Ovary (tissue), 3 donors: Measurements from ENCODE around the gene PI4KA.

ENCODE experiments used
- CTCF ChIP-seq, 3 donors: fragments of 450-650 bp in 2 of 3; fragments of 200-600 bp in 1 of 3; IDR thresholded peaks; one replicate each; pipeline versions ENCODE4 v1.5.1 to v1.8.0; 2016 to 2022; ENCODE audit warnings: antibody characterized with exemption in 3 of 3, mild to moderate bottlenecking in 1 of 3
- EP300 ChIP-seq: sonication (generic); formaldehyde crosslinking; IDR thresholded peaks from one replicate; pipeline ENCODE4 v1.6.1; 2017; ENCODE audit warnings: antibody characterized with exemption
- POLR2A ChIP-seq: fragments of 450-650 bp; IDR thresholded peaks from one replicate; pipeline ENCODE4 v1.6.1; 2017; ENCODE audit warnings: antibody characterized with exemption, mild to moderate bottlenecking, moderate library complexity
- donor health status: DM: no; HTN: no; CAD: no.

DNA sequence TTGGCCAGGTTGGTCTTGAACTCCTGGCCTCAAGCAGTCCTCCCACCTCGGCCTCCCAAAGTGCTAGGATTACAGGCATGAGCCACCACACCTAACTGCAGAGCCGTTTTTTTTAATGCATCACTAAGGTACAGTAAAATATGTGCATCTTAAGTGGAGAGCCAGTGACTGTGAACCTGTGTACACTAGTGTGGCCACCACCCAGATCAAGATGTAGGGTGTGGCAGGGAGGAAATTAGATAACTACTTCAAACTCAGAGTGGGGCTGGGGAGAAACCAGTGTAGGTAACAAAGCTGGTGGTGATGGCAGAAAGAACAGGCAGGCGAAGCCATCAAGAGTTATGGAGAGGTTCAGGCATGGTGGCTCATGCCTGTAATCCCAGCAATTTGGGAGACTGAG is 14.6 kb upstream of the PI4KA start:
- TF ChIP-seq POLR2A (no peak), EP300 (no peak), CTCF (IDR thresholded peaks at IDR 0.05) (no peak)
